Stomach (tissue), 9 donors: ENCODE measurements around the gene FCRL4. TPM values are rescaled to one million over a fixed set of nuclear protein-coding genes. Genes with fewer than 3 reads are reported as not detected.

Source experiments
- DNase-seq, 2 donors: peaks; one replicate each; pipeline versions ENCODE4 v3.0.0 to v3.0.0-alpha.2; 2013 to 2019
- H3K27ac ChIP-seq, 5 donors: fragments of 200-600 bp in 4 of 5; sonication (generic) in 4 of 5; one replicate each; pipeline ENCODE4 v1.5.1; 2013 to 2019; ENCODE audit warnings: mild to moderate bottlenecking in 1 of 5, moderate library complexity in 1 of 5
- H3K27me3 ChIP-seq, 3 donors: fragments of 200-600 bp; sonication (generic); one replicate each; pipeline ENCODE4 v1.5.1; 2017 to 2019; ENCODE audit warnings: mixed run types in 1 of 3
- H3K36me3 ChIP-seq, 4 donors: fragments of 200-600 bp; sonication (generic); 1 replicate in 3 of 4; 2 replicates in 1 of 4; pipeline ENCODE4 v1.5.1; 2016 to 2019
- H3K4me1 ChIP-seq, 4 donors: fragments of 200-600 bp; sonication (generic); one replicate each; pipeline ENCODE4 v1.5.1; 2016 to 2019
- H3K4me3 ChIP-seq, 4 donors: fragments of 200-600 bp; sonication (generic) in 3 of 4; one replicate each; pipeline ENCODE4 v1.5.1; 2016 to 2019; ENCODE audit warnings: mild to moderate bottlenecking in 1 of 4
- H3K9me3 ChIP-seq, 4 donors: fragments of 200-600 bp; sonication (generic); one replicate each; pipeline ENCODE4 v1.5.1; 2016 to 2019
- CTCF ChIP-seq, 7 experiments: fragments of 450-650 bp in 4 of 7; fragments of 200-600 bp in 3 of 7; sonication (generic) in 3 of 7; IDR thresholded peaks; one replicate each; pipeline ENCODE4 v1.5.1; 2016 to 2019; ENCODE audit warnings: antibody characterized with exemption in 7 of 7, control low read depth in 2 of 7, mild to moderate bottlenecking in 1 of 7
- EP300 ChIP-seq: sonication (generic); formaldehyde crosslinking; IDR thresholded peaks from one replicate; pipeline ENCODE4 v1.6.1; 2017; ENCODE audit warnings: antibody characterized with exemption
- POLR2A ChIP-seq, 4 donors: fragments of 450-650 bp; IDR thresholded peaks; one replicate each; pipeline ENCODE4 v1.6.1; 2016; ENCODE audit warnings: antibody characterized with exemption in 4 of 4, control low read depth in 2 of 4, mild to moderate bottlenecking in 1 of 4, moderate library complexity in 1 of 4
- POLR2AphosphoS5 ChIP-seq, 3 donors: sonication (generic); formaldehyde crosslinking; IDR thresholded peaks; one replicate each; pipeline ENCODE4 v1.6.1; 2016; ENCODE audit warnings: antibody characterized with exemption in 3 of 3
- WGBS, 5 donors: extraction: QIAGEN DNeasy Blood & Tissue Kit in 3 of 5; methylation state at CpG; one replicate each; pipeline versions ENCODE4 v1.1.5 to v1.1.7; 2013 to 2018; 5-methylcytosine and 5-hydroxymethylcytosine counted together
- intact Hi-C: fragments of 100-400 bp; cut with DNase I; formaldehyde crosslinking; loops from one replicate; pipeline ENCODE4 v1.15.1; 2023; ENCODE audit warnings: low total_unique reads
- polyA plus RNA-seq, 3 donors: library from polyadenylated mRNA; stranded (reverse); fragments of 200-250 nt; gene quantifications; one replicate each; pipeline ENCODE4 v1.2.3, GENCODE V29; 2013
- total RNA-seq, 5 donors: library from RNA; depleted of rRNA; stranded (reverse); fragments of >200 nt; gene quantifications; one replicate each; pipeline versions ENCODE4 v1.1.0 to v1.2.3, GENCODE V29; 2014 to 2016
- donor health status: healthy with polysubstance abuse.
- donor health status: Bipolar disorder and iron deficiency.
- donor health status: healthy.

Gene FCRL4
- total and polyA plus RNA-seq, 8 donors, result 0.15 TPM; not detected in 7

- intact Hi-C loops, result no loop called here
- Histone ChIP-seq H3K9me3 (no peaks in the 10 kb centered on the region), H3K4me1 (no peaks in the 10 kb centered on the region), H3K27me3 (peaks cover 0 to 26% (median 0%) of the 10 kb centered on the region in 3 donors), H3K27ac (no peak overlapping the region), H3K36me3 (no peaks in the 10 kb centered on the region), H3K4me3 (no peak overlapping the region)
- TF ChIP-seq CTCF (IDR thresholded peaks at IDR 0.05), result no peak
- peak in 1 of 2 donors; percentile 11 for DNase-seq
- WGBS, 5 donors, result 81 to 91% (median 88%) methylated on average over 1 of the region's 1 CpG
Measured at GRCh38 chr1:157628773-157629172, 30.9 kb upstream of the FCRL4 start.

- no peak for TF ChIP-seq EP300
- TF ChIP-seq POLR2AphosphoS5 (IDR thresholded peaks at IDR 0.05), result no peak
- no peak for TF ChIP-seq POLR2A (IDR thresholded peaks at IDR 0.05)
- TF ChIP-seq CTCF (IDR thresholded peaks at IDR 0.05), result no peak
- Histone ChIP-seq H3K9me3 (no peaks in the 10 kb centered on the region), H3K36me3 (no peaks in the 10 kb centered on the region), H3K27me3 (peaks cover 0 to 26% (median 0%) of the 10 kb centered on the region in 3 donors), H3K4me1 (no peaks in the 10 kb centered on the region), H3K27ac (no peak overlapping the region), H3K4me3 (no peak overlapping the region)
- intact Hi-C loops, result no loop called here
- DNase-seq, result peak in 1 of 2 donors; percentile 18
- WGBS, 5 donors, result 14 to 26% (median 23%) methylated on average over 2 of the region's 2 CpGs
Measured at GRCh38 chr1:157626099-157626498, 28.2 kb upstream of the FCRL4 start.

GRCh38 chr1:157624471-157624870, 26.6 kb upstream of the FCRL4 start:
- no peak for DNase-seq
- Histone ChIP-seq H3K27ac (no peak overlapping the region), H3K27me3 (peaks cover 0 to 16% (median 0%) of the 10 kb centered on the region in 3 donors), H3K4me1 (no peaks in the 10 kb centered on the region), H3K4me3 (no peak overlapping the region), H3K9me3 (no peaks in the 10 kb centered on the region), H3K36me3 (no peaks in the 10 kb centered on the region)
- 64 to 83% (median 75%) methylated on average over 2 of the region's 2 CpGs for WGBS, 5 donors
- intact Hi-C loops, result no loop called here
- TF ChIP-seq EP300, result no peak
- no peak for TF ChIP-seq POLR2A (IDR thresholded peaks at IDR 0.05)
- no peak for TF ChIP-seq POLR2AphosphoS5 (IDR thresholded peaks at IDR 0.05)
- no peak for TF ChIP-seq CTCF (IDR thresholded peaks at IDR 0.05)

GRCh38 chr1:157622471-157622870, 24.6 kb upstream of the FCRL4 start:
- intact Hi-C loops, result no loop called here
- Histone ChIP-seq H3K27ac (no peak overlapping the region), H3K4me1 (no peaks in the 10 kb centered on the region), H3K36me3 (no peaks in the 10 kb centered on the region), H3K4me3 (no peak overlapping the region), H3K27me3 (peaks cover 0 to 7% (median 0%) of the 10 kb centered on the region in 3 donors), H3K9me3 (no peaks in the 10 kb centered on the region)
- no peak for TF ChIP-seq EP300
- 78 to 89% (median 85%) methylated on average over 5 of the region's 5 CpGs for WGBS, 5 donors
- no peak for DNase-seq

GRCh38 chr1:157618190-157618589, 20.3 kb upstream of the FCRL4 start:
- DNase-seq, result no peak
- 54 to 73% (median 63%) methylated on average over 3 of the region's 3 CpGs for WGBS, 5 donors

More at GRCh38 chr1:157618190-157618589, 20.3 kb upstream of the FCRL4 start:
- no peaks in the 10 kb centered on the region for H3K36me3 ChIP-seq
- H3K27me3 ChIP-seq, result peaks cover 0 to 11% (median 0%) of the 10 kb centered on the region in 3 donors
- no peaks in the 10 kb centered on the region for H3K4me1 ChIP-seq
- intact Hi-C loops, result no loop called here
- H3K27ac ChIP-seq, result no peak overlapping the region
- TF ChIP-seq CTCF (IDR thresholded peaks at IDR 0.05) (no peak), POLR2AphosphoS5 (IDR thresholded peaks at IDR 0.05) (no peak), POLR2A (IDR thresholded peaks at IDR 0.05) (no peak), EP300 (no peak)
- H3K9me3 ChIP-seq, result no peaks in the 10 kb centered on the region
- no peak overlapping the region for H3K4me3 ChIP-seq
